K562 treated with DMSO at 1 percent for 48 hours (cell line): ENCODE measurements around the gene RETN. TPM values are rescaled to one million over a fixed set of nuclear protein-coding genes. Genes with fewer than 3 reads are reported as not detected.

Experiments
- total RNA-seq: library from RNA; unstranded; fragments of 300-600 nt; gene quantifications from 2 replicates; pipeline ENCODE4 v1.2.3, GENCODE V29; 2022; ENCODE audit warnings: low replicate concordance; ENCODE audit errors: extremely low read depth

RETN gene, protein sequence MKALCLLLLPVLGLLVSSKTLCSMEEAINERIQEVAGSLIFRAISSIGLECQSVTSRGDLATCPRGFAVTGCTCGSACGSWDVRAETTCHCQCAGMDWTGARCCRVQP
- not detected in 2 replicates for total RNA-seq

DNA sequence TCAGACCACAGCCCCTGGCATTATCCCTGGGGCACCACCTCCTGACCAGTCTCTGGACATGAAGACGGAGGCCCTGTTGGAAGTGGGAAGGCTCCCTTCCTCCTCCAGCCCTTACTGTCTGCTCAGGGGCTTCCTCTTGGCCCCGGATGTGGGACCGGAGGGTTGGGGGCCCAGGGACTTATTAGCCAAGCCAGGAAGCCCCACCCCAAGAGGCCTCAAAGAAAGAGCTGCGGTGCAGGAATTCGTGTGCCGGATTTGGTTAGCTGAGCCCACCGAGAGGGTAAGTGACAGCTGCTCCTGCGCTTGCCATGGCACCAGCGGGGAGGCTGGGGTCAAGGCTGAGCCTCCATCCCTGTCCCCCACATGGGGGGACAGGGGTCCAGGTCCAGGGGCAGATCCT, at the start of gene RETN:
Gene RETN, plus strand, starts transcription at position 208 of the 400 bp plus-strand sequence. CDS start 278 bp downstream, outside the sequence.

DNA sequence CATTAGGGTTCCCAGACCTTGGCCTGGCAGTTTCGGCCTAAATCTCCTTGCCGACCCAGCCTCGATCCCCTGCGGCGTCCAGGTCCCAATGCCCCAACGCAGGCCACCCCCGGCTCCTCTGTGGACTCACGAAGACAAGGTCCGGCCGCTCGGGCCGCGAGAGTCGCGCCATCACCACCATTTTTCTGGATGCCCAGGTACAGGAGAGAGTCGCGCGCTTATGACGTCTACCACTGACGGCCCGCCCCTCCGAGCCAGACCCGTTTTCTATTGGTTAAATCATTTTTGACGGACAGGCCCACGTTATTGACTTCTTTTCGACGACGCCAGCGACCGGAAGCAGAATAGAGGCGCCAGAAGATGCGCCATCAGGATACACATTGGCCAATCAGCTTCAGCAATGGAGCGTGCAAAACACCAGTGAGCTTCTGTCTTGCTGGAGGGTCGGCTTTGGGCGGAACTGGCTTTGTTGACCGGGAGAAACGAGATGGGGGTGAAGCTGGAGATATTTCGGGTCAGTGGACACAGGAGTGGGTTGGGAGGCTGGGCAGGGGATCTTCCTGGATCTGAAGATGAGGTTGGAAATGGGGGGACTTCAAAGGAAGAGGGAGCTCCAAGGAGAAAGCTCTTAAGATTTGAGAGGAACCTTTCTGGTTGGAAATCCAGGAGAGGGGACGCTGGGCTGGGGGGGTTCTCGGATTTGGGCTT, 39.3 kb upstream of the RETN start, which contains the start of the genes PET100 and XAB2:
Gene PET100, plus strand, starts transcription at position 447 of the 708 bp plus-strand sequence. Its CDS starts 41 bp downstream, at position 488.
Gene XAB2, minus strand, starts transcription at position 199 of the 708 bp plus-strand sequence. Its CDS starts 18 bp downstream, at position 181.

DNA sequence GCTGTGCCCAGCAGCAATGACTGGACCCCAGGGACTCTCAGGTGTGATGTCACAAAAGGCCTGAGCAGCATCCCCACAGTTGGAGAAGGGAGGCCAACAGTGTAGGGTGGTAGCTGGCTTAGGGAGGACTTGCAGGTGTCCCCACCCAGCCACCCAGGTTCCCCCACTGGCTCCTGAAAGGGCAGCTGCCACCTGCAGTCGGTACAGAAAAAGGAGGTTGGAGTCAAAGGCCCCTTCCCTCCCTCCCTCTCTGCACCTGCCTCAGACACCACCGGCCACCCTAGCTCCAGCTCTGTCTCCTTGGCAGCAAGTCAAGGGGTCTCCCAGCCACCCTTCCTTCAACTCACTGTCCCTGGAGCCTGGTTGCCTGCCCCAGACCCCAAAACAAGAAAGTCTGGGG, 35.2 kb upstream of the RETN start, which contains the start of gene PCP2:
Gene PCP2, minus strand, starts transcription at position 22 of the 400 bp plus-strand sequence. CDS start 262 bp downstream, outside the sequence.

DNA sequence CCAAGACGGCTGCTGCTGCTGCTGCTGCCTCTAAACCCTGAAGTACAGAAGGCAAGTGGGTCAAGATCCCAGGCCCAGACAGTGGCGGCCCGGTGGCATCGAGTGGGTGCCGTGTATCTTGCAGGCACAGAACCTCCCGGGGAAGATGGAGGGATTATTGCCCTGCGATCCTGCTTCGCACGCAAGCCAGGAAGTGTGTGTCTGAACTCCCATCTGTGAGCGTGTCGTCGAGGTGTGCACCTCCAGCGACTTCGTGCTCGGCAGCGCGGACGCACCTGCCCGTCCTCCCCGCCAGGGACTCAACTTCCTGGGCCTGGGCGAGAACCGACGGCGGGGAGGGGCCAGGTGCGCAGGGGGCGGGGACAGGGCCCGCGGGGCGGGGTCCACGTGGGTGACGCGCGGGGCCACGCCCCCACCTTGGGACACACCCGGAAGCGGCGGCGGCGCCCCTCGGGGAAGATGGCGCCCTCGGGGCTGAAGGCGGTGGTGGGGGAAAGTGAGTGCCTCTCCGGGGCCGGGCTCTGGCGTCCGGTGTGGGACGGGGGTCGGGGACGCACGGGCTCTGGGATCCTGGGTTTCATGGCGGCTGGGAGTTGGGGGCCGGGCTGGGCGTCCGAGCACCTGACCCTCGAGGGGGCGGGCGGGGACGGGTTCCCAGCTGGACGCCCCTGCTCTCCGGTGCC, 32.0 kb upstream of the RETN start, which contains the start of gene STXBP2:
Gene STXBP2, plus strand, starts transcription at position 420 of the 683 bp plus-strand sequence. Its CDS starts 40 bp downstream, at position 460.

DNA sequence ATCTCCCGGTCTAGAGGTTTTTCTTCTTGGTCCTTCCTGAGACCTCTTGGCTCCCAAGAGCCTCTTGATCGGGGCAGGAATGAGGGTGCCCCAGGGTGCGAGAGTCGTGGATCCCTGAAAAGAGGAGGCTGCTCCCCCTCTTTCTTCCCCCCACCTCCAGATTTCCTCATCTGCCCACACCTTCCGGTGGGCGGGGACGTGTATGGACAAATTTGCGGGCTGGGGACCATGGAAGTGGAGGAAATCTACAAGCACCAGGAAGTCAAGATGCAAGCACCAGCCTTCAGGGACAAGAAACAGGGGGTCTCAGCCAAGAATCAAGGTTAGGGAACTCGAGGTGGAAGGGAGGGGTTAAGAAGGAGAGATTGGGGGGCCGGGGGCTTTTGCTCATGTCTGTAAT, 8.0 kb downstream of the RETN start, which contains the start of gene MCEMP1:
Gene MCEMP1, plus strand, starts transcription at position 237 of the 400 bp plus-strand sequence. Its CDS starts 31 bp downstream, at position 268.

DNA sequence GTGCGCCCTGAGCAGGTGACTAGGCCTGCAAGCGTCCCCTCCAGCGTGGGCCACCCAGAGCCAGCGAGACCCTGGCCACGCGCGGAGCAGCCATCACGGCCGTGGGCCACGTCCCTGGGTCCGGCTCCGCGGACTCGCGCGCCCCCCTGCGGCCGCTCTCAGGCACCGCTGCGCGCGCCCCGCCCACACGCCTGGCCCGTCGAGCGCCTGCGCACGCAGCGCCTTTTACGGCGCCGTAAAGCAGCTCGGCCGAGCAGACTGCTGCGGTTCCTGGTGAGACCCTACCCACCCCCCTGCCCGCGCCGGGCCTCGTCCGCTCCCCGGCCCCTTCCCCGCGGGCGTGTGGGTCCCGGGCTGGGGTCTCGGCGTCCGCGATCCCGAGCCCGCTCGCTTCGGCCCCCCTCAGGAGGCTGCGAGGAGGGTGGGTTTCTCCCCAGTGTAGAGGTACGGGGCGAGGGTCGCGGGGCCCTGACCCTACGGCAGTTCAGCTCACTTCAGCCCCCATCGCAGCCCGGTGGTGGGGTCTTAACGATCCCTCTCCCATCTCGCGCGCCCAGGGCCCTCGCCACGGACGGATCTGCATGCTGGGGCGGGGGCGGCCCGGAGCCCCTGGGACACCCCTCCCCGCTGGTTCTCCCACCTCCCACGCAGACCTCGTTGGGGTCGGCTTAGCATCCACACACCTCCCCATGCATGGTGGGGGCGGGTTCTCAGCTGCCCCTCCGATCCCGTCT, 11.9 kb downstream of the RETN start, which contains the start of gene TRAPPC5:
Gene TRAPPC5, plus strand, starts transcription at position 228 of the 734 bp plus-strand sequence. CDS start 1,421 bp downstream, outside the sequence.

DNA sequence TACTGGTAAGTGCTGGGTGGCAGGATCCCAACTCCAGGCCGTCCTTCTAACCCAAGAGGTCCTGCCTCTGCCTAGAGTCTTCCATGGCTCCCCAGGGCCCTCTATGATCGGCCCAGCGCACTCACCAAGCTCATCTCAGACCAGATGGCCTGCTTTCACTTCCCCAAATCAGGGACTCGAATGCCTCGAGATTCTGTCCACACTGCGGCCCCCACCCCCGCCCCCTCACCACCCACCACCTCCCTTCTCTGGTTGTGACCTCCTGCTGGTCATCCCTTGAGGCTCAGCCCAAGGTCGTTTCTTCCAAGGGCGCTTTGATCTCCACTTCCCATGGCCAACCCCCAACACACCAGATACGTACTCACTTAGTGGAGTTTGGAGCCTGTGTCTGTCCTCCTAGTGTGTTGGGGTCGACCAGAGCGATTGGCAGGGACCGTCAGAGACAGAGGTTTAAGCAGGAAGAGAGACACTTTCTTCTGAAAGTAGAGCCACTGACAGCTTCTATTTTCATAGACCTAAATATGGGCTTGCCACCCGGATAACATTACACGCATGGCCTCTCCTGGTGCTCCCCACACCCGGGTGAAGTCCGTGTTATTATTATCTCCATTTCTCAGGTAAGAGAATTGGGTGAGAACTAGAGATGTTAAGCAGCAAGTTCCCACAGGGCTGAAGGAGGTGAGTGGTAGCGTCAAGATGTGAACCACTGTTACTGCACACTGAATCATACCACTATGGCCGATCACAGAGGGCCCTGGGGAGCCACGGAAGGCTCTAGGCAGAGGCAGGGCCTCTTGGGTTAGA, 33.0 kb downstream of the RETN start, which contains the start of gene FCER2:
Gene FCER2, minus strand, starts transcription at position 478 of the 804 bp plus-strand sequence. CDS start 2,371 bp downstream, outside the sequence.

Other genes with a start within 250 kb of the RETN start
- gene PEX11G, start 180.0 kb upstream of the RETN start, total RNA-seq = not detected in 2 replicates
- not detected in 2 replicates for gene ZNF358, start 152.9 kb upstream of the RETN start, total RNA-seq
- not detected in 2 replicates for gene MCOLN1, start 146.4 kb upstream of the RETN start, total RNA-seq
- gene PNPLA6, start 133.3 kb upstream of the RETN start, total RNA-seq = not detected in 2 replicates
- gene CAMSAP3, start 73.2 kb upstream of the RETN start, total RNA-seq = not detected in 2 replicates
- not detected in 2 replicates for gene XAB2, start 39.5 kb upstream of the RETN start, total RNA-seq
- not detected in 2 replicates for gene PET100, start 39.3 kb upstream of the RETN start, total RNA-seq
- not detected in 2 replicates for gene PCP2, start 35.3 kb upstream of the RETN start, total RNA-seq
- not detected in 2 replicates for gene STXBP2, start 31.9 kb upstream of the RETN start, total RNA-seq
- not detected in 2 replicates for gene MCEMP1, start 8.0 kb downstream of the RETN start, total RNA-seq
- gene TRAPPC5, start 11.8 kb downstream of the RETN start, total RNA-seq = not detected in 2 replicates
- not detected in 2 replicates for gene FCER2, start 33.1 kb downstream of the RETN start, total RNA-seq
- not detected in 2 replicates for gene CLEC4G, start 63.1 kb downstream of the RETN start, total RNA-seq
- not detected in 2 replicates for gene CD209, start 78.5 kb downstream of the RETN start, total RNA-seq
- gene CLEC4M, start 94.2 kb downstream of the RETN start, total RNA-seq = not detected in 2 replicates
- gene EVI5L, start 161.2 kb downstream of the RETN start, total RNA-seq = not detected in 2 replicates
- not detected in 2 replicates for gene PRR36, start 205.3 kb downstream of the RETN start, total RNA-seq
- gene LRRC8E, start 219.5 kb downstream of the RETN start, total RNA-seq = not detected in 2 replicates
- gene MAP2K7, start 234.8 kb downstream of the RETN start, total RNA-seq = not detected in 2 replicates
- not detected in 2 replicates for gene TGFBR3L, start 245.8 kb downstream of the RETN start, total RNA-seq